Muscle layer of colon (tissue), 2 donors: ENCODE data around the gene MDH2.
"Not testable (repeated sequence)": the region's sequence is repeated elsewhere in the genome, so short reads cannot be mapped to it uniquely, and the experiment has no call there.

Source experiments
- H3K27ac ChIP-seq: one replicate; pipeline ENCODE4 v1.7.0; 2013; ENCODE audit warnings: low read depth, mild to moderate bottlenecking, low read length, moderate library complexity
- H3K27me3 ChIP-seq, 2 donors: one replicate each; pipeline ENCODE4 v1.7.0; 2013; ENCODE audit warnings: low read length in 2 of 2, mild to moderate bottlenecking in 2 of 2; ENCODE audit not compliant: insufficient read depth in 2 of 2, control insufficient read depth in 1 of 2
- H3K36me3 ChIP-seq: one replicate; pipeline ENCODE4 v1.7.0; 2013; ENCODE audit warnings: mild to moderate bottlenecking, low read length; ENCODE audit not compliant: insufficient read depth
- H3K4me1 ChIP-seq: one replicate; pipeline ENCODE4 v1.7.0; 2013; ENCODE audit warnings: mild to moderate bottlenecking, low read length; ENCODE audit not compliant: insufficient read depth
- H3K4me3 ChIP-seq, 2 donors: one replicate each; pipeline ENCODE4 v1.7.0; 2013; ENCODE audit warnings: low read length in 2 of 2, low read depth in 1 of 2, mild to moderate bottlenecking in 1 of 2, moderate library complexity in 1 of 2
- H3K9ac ChIP-seq: one replicate; pipeline ENCODE4 v1.7.0; 2013; ENCODE audit warnings: low read length
- H3K9me3 ChIP-seq: one replicate; pipeline ENCODE4 v1.7.0; 2013; ENCODE audit warnings: mild to moderate bottlenecking, low read length
- donor health status: abdominal sarcoma.
- donor health status: Adenocarcinoma of cecum.

Gene MDH2

GRCh38 chr7:76050545-76050944 lies 2.6 kb downstream of the MDH2 start:
- H3K9me3 ChIP-seq, result no peaks in the 10 kb centered on the region
- H3K36me3 ChIP-seq, result peaks cover 10% of the 10 kb centered on the region
- H3K27ac ChIP-seq, result no peak overlapping the region
- H3K27me3 ChIP-seq, result no peaks in the 10 kb centered on the region
- H3K4me3 ChIP-seq, result no peak overlapping the region
- H3K9ac ChIP-seq, result no peak overlapping the region
- H3K4me1 ChIP-seq, result peaks cover 26% of the 10 kb centered on the region

- H3K9me3 ChIP-seq, result no peaks in the 10 kb centered on the region
- no peak overlapping the region for H3K4me3 ChIP-seq
- no peak overlapping the region for H3K27ac ChIP-seq
- peaks cover 20% of the 10 kb centered on the region for H3K4me1 ChIP-seq
- no peak overlapping the region for H3K9ac ChIP-seq
- peaks cover 12% of the 10 kb centered on the region for H3K36me3 ChIP-seq
- no peaks in the 10 kb centered on the region for H3K27me3 ChIP-seq
These were observed 3.9 kb downstream of the MDH2 start for GRCh38 chr7:76051840-76052239.

- peaks cover 20% of the 10 kb centered on the region for H3K4me1 ChIP-seq
These were observed 4.8 kb downstream of the MDH2 start for GRCh38 chr7:76052681-76053080.

GRCh38 chr7:76053461-76053860 lies 5.6 kb downstream of the MDH2 start:
- Histone ChIP-seq H3K4me1 (peaks cover 20% of the 10 kb centered on the region), H3K4me3 (no peak overlapping the region), H3K36me3 (peaks cover 28% of the 10 kb centered on the region), H3K27ac (peak overlapping the region; percentile 24), H3K9me3 (no peaks in the 10 kb centered on the region), H3K9ac (no peak overlapping the region), H3K27me3 (no peaks in the 10 kb centered on the region)

More at GRCh38 chr7:76052681-76053080, 4.8 kb downstream of the MDH2 start:
- H3K9ac ChIP-seq, H3K4me3 ChIP-seq, H3K27me3 ChIP-seq, H3K9me3 ChIP-seq, H3K27ac ChIP-seq: not testable (repeated sequence)
- H3K36me3 ChIP-seq, result peaks cover 20% of the 10 kb centered on the region

GRCh38 chr7:76054123-76055120 lies 6.5 kb downstream of the MDH2 start:
- Histone ChIP-seq H3K9ac (no peak overlapping the region), H3K27ac (peak overlapping the region; percentile 24), H3K4me3 (no peak overlapping the region), H3K4me1 (peaks cover 11% of the 10 kb centered on the region), H3K27me3 (no peaks in the 10 kb centered on the region), H3K36me3 (peaks cover 38% of the 10 kb centered on the region), H3K9me3 (no peaks in the 10 kb centered on the region)

GRCh38 chr7:76056241-76056640 lies 8.3 kb downstream of the MDH2 start:
- Histone ChIP-seq H3K27me3 (no peaks in the 10 kb centered on the region), H3K36me3 (peaks cover 56% of the 10 kb centered on the region), H3K9me3 (no peaks in the 10 kb centered on the region), H3K4me1 (peaks cover 10% of the 10 kb centered on the region), H3K4me3 (no peak overlapping the region), H3K27ac (no peak overlapping the region), H3K9ac (no peak overlapping the region)

- Histone ChIP-seq H3K27ac (no peak overlapping the region), H3K36me3 (peaks cover 60% of the 10 kb centered on the region), H3K27me3 (no peaks in the 10 kb centered on the region), H3K9me3 (no peaks in the 10 kb centered on the region), H3K4me3 (no peak overlapping the region), H3K9ac (no peak overlapping the region), H3K4me1 (peaks cover 10% of the 10 kb centered on the region)
These were observed 9.4 kb downstream of the MDH2 start for GRCh38 chr7:76057103-76057812.

GRCh38 chr7:76057813-76058145 lies 9.9 kb downstream of the MDH2 start:
- Histone ChIP-seq H3K27ac (no peak overlapping the region), H3K9ac (no peak overlapping the region), H3K4me3 (no peak overlapping the region), H3K27me3 (no peaks in the 10 kb centered on the region), H3K9me3 (no peaks in the 10 kb centered on the region), H3K36me3 (peaks cover 64% of the 10 kb centered on the region), H3K4me1 (peaks cover 10% of the 10 kb centered on the region)

- peaks cover 74% of the 10 kb centered on the region for H3K36me3 ChIP-seq
These were observed 10.8 kb downstream of the MDH2 start for GRCh38 chr7:76058745-76059144.

GRCh38 chr7:76060842-76061241 lies 12.9 kb downstream of the MDH2 start:
- Histone ChIP-seq H3K9ac (no peak overlapping the region), H3K9me3 (no peaks in the 10 kb centered on the region), H3K27me3 (no peaks in the 10 kb centered on the region), H3K4me1 (no peaks in the 10 kb centered on the region), H3K4me3 (no peak overlapping the region), H3K27ac (no peak overlapping the region), H3K36me3 (peaks cover 92% of the 10 kb centered on the region)

More at GRCh38 chr7:76058745-76059144, 10.8 kb downstream of the MDH2 start:
- H3K9ac ChIP-seq, H3K4me3 ChIP-seq, H3K27ac ChIP-seq, H3K9me3 ChIP-seq, H3K4me1 ChIP-seq, H3K27me3 ChIP-seq: not testable (repeated sequence)

- Histone ChIP-seq H3K27ac (no peak overlapping the region), H3K4me1 (no peaks in the 10 kb centered on the region), H3K9me3 (no peaks in the 10 kb centered on the region), H3K4me3 (no peak overlapping the region), H3K27me3 (no peaks in the 10 kb centered on the region), H3K36me3 (peaks cover 100% of the 10 kb centered on the region), H3K9ac (no peak overlapping the region)
These were observed 14.3 kb downstream of the MDH2 start for GRCh38 chr7:76062254-76062653.
